ENCODE results near the gene TMEM62. TPM values are rescaled to one million over a fixed set of nuclear protein-coding genes. Genes with fewer than 3 reads are reported as not detected.
A peak's percentile ranks its signal among the peaks of the same experiment; 100 is the strongest.
"Not testable (repeated sequence)": the region's sequence is repeated elsewhere in the genome, so short reads cannot be mapped to it uniquely, and the experiment has no call there.

TMEM62 gene
- total RNA-seq, 1 donor from 2014 or later = 23.6 TPM

GRCh38 chr15:43220991-43221403 lies 87.6 kb downstream of the TMEM62 start, which contains the start of gene EPB42:
Gene EPB42, minus strand, starts transcription at chr15:43221018. Its CDS starts 193 bp downstream, at chr15:43220825.
- peaks cover 2% of the 10 kb centered on the region for H3K27me3 ChIP-seq (ENCODE audit: control insufficient read depth, insufficient read depth, low read length)
- no peak for TF ChIP-seq CTCF (IDR thresholded peaks at IDR 0.05; ENCODE audit: insufficient read depth, low read length, poor library complexity, severe bottlenecking)
- no peak for DNase-seq (ENCODE audit: low read depth)
- no peak within 1 kb of the TSS for H3K4me3 ChIP-seq (ENCODE audit: low read depth, low read length)
- H3K36me3 ChIP-seq (ENCODE audit: control insufficient read depth, insufficient read depth, low read length) = no peaks in the 10 kb centered on the region

GRCh38 chr15:43221422-43221821 lies 88.0 kb downstream of the TMEM62 start:
- TF ChIP-seq CTCF (IDR thresholded peaks at IDR 0.05; ENCODE audit: insufficient read depth, low read length, poor library complexity, severe bottlenecking) = no peak
- DNase-seq (ENCODE audit: low read depth) = no peak
- Histone ChIP-seq H3K4me3 (ENCODE audit: low read depth, low read length) (no peak overlapping the region), H3K36me3 (ENCODE audit: control insufficient read depth, insufficient read depth, low read length) (no peaks in the 10 kb centered on the region), H3K27me3 (ENCODE audit: control insufficient read depth, insufficient read depth, low read length) (peaks cover 2% of the 10 kb centered on the region)

GRCh38 chr15:43225201-43225949 lies 92.0 kb downstream of the TMEM62 start:
- Histone ChIP-seq H3K36me3 (ENCODE audit: control insufficient read depth, insufficient read depth, low read length) (no peaks in the 10 kb centered on the region), H3K27me3 (ENCODE audit: control insufficient read depth, insufficient read depth, low read length) (peaks cover 2% of the 10 kb centered on the region), H3K4me3 (ENCODE audit: low read depth, low read length) (no peak overlapping the region)
- peak; percentile 26 for DNase-seq (ENCODE audit: low read depth)
- peak; percentile 79 for TF ChIP-seq CTCF (IDR thresholded peaks at IDR 0.05; ENCODE audit: insufficient read depth, low read length, poor library complexity, severe bottlenecking)

- not testable (repeated sequence) for DNase-seq (ENCODE audit: low read depth); H3K36me3 ChIP-seq (ENCODE audit: control insufficient read depth, insufficient read depth, low read length); H3K27me3 ChIP-seq (ENCODE audit: control insufficient read depth, insufficient read depth, low read length); H3K4me3 ChIP-seq (ENCODE audit: low read depth, low read length)
Measured at GRCh38 chr15:43225950-43226255, 92.5 kb downstream of the TMEM62 start.

GRCh38 chr15:43226436-43227305 lies 93.3 kb downstream of the TMEM62 start:
- no peak overlapping the region for H3K4me3 ChIP-seq (ENCODE audit: low read depth, low read length)
- no peak for DNase-seq (ENCODE audit: low read depth)

More at GRCh38 chr15:43226436-43227305, 93.3 kb downstream of the TMEM62 start:
- no peaks in the 10 kb centered on the region for H3K36me3 ChIP-seq (ENCODE audit: control insufficient read depth, insufficient read depth, low read length)
- peaks cover 2% of the 10 kb centered on the region for H3K27me3 ChIP-seq (ENCODE audit: control insufficient read depth, insufficient read depth, low read length)
- TF ChIP-seq CTCF (IDR thresholded peaks at IDR 0.05; ENCODE audit: insufficient read depth, low read length, poor library complexity, severe bottlenecking) = no peak

All from kidney epithelial cell (primary cell).